ENCODE measurements around the gene SATB2. TPM values are rescaled to one million over a fixed set of nuclear protein-coding genes. Genes with fewer than 3 reads are reported as not detected.

The SATB2 gene
- total RNA-seq, 1 donor from 2014 or later, result 5.0 TPM

GRCh38 chr2:199424160-199424559, 33.6 kb downstream of the SATB2 start:
- ATAC-seq (no peak), DNase-seq (no peak)
- no peaks in the 10 kb centered on the region for H3K27me3 ChIP-seq (ENCODE audit: low read depth)
- intact Hi-C loops (cut with DNase I), result no loop called here
- H3K36me3 ChIP-seq, result no peaks in the 10 kb centered on the region
- H3K4me3 ChIP-seq, result no peak overlapping the region
- no peaks in the 10 kb centered on the region for H3K9me3 ChIP-seq
- no peak overlapping the region for H3K27ac ChIP-seq
- H3K4me1 ChIP-seq, result no peaks in the 10 kb centered on the region
- no peak for TF ChIP-seq CTCF (IDR thresholded peaks at IDR 0.05)

- ATAC-seq (no peak), DNase-seq (no peak)
- no peak overlapping the region for H3K4me3 ChIP-seq
- no peak overlapping the region for H3K27ac ChIP-seq
- H3K27me3 ChIP-seq (ENCODE audit: low read depth), result no peaks in the 10 kb centered on the region
- no peaks in the 10 kb centered on the region for H3K4me1 ChIP-seq
- H3K9me3 ChIP-seq, result no peaks in the 10 kb centered on the region
- intact Hi-C loops (cut with DNase I), result no loop called here
- TF ChIP-seq CTCF (IDR thresholded peaks at IDR 0.05), result no peak
- no peaks in the 10 kb centered on the region for H3K36me3 ChIP-seq
Observed at GRCh38 chr2:199419428-199419827, 38.3 kb downstream of the SATB2 start.

GRCh38 chr2:199414465-199414864, 43.3 kb downstream of the SATB2 start:
- DNase-seq (no peak), ATAC-seq (no peak)
- intact Hi-C loops (cut with DNase I), result no loop called here
- H3K36me3 ChIP-seq, result no peaks in the 10 kb centered on the region
- H3K4me3 ChIP-seq, result no peak overlapping the region
- H3K27ac ChIP-seq, result no peak overlapping the region
- no peak for TF ChIP-seq CTCF (IDR thresholded peaks at IDR 0.05)
- no peaks in the 10 kb centered on the region for H3K9me3 ChIP-seq
- no peaks in the 10 kb centered on the region for H3K27me3 ChIP-seq (ENCODE audit: low read depth)
- no peaks in the 10 kb centered on the region for H3K4me1 ChIP-seq

GRCh38 chr2:199414001-199414400, 43.7 kb downstream of the SATB2 start:
- H3K9me3 ChIP-seq, result no peaks in the 10 kb centered on the region
- H3K4me3 ChIP-seq, result no peak overlapping the region
- DNase-seq (no peak), ATAC-seq (no peak)
- no peak overlapping the region for H3K27ac ChIP-seq
- no peaks in the 10 kb centered on the region for H3K36me3 ChIP-seq
- H3K27me3 ChIP-seq (ENCODE audit: low read depth), result no peaks in the 10 kb centered on the region
- no peaks in the 10 kb centered on the region for H3K4me1 ChIP-seq
- no peak for TF ChIP-seq CTCF (IDR thresholded peaks at IDR 0.05)
- intact Hi-C loops (cut with DNase I), result no loop called here

GRCh38 chr2:199409759-199410529, 47.8 kb downstream of the SATB2 start:
- no peak for DNase-seq
- no peaks in the 10 kb centered on the region for H3K4me1 ChIP-seq
- no peaks in the 10 kb centered on the region for H3K27me3 ChIP-seq (ENCODE audit: low read depth)
- intact Hi-C loops (cut with DNase I), result no loop called here
- ATAC-seq, result no peak
- no peak overlapping the region for H3K27ac ChIP-seq
- no peak overlapping the region for H3K4me3 ChIP-seq
- TF ChIP-seq CTCF (IDR thresholded peaks at IDR 0.05), result no peak
- no peaks in the 10 kb centered on the region for H3K9me3 ChIP-seq
- no peaks in the 10 kb centered on the region for H3K36me3 ChIP-seq
